ENCODE results near the gene SIGLEC6. TPM values are rescaled to one million over a fixed set of nuclear protein-coding genes. Genes with fewer than 3 reads are reported as not detected.

The SIGLEC6 gene
- total RNA-seq, 1 experiment from 2014 or later, result 0.37 TPM

GRCh38 chr19:51476164-51476563 lies 55.3 kb downstream of the SIGLEC6 start:
- ChIA-PET CTCF (interaction anchor here (1.1 to 7.5 kb wide), 3 partner anchors 182 to 194 kb away, joined by 4 to 65 read pairs (median 49); no protein-coding TSS in a partner anchor), POLR2A (no interaction called here)
- H3K4me1 Mint-ChIP-seq, result no peaks in the 10 kb centered on the region
- no peak for ATAC-seq
- peaks cover 6% of the 10 kb centered on the region for H3K9me3 Mint-ChIP-seq
- no peaks in the 10 kb centered on the region for H3K36me3 Mint-ChIP-seq
- H3K27ac Mint-ChIP-seq, result no peak overlapping the region
- TF ChIP-seq ETV6 (CRISPR knock-in tag; IDR thresholded peaks at IDR 0.05) (no peak), ZBTB21 (CRISPR knock-in tag; IDR thresholded peaks at IDR 0.05; ENCODE audit: borderline replicate concordance) (no peak), ZBTB43 (CRISPR knock-in tag; IDR thresholded peaks at IDR 0.05) (no peak), SMAD4 (CRISPR knock-in tag; IDR thresholded peaks at IDR 0.05) (no peak), ESRRA (CRISPR knock-in tag; IDR thresholded peaks at IDR 0.05; ENCODE audit: borderline replicate concordance) (no peak), FOXP1 (CRISPR knock-in tag; IDR thresholded peaks at IDR 0.05; ENCODE audit: borderline replicate concordance) (no peak)
- H3K27me3 Mint-ChIP-seq (ENCODE audit: low read depth), result peaks cover 21% of the 10 kb centered on the region
- H3K4me3 Mint-ChIP-seq, result no peak overlapping the region
- DNase-seq (ENCODE audit: low spot score), result no peak

GRCh38 chr19:51473009-51473707 lies 58.3 kb downstream of the SIGLEC6 start:
- Mint-ChIP-seq H3K27me3 (ENCODE audit: low read depth) (peaks cover 30% of the 10 kb centered on the region), H3K36me3 (no peaks in the 10 kb centered on the region), H3K4me3 (no peak overlapping the region), H3K9me3 (peaks cover 6% of the 10 kb centered on the region), H3K27ac (no peak overlapping the region), H3K4me1 (no peaks in the 10 kb centered on the region)
- TF ChIP-seq ZNF219 (CRISPR knock-in tag; IDR thresholded peaks at IDR 0.05; ENCODE audit: borderline replicate concordance), result no peak
- peak; percentile 89 for TF ChIP-seq CTCF (IDR thresholded peaks at IDR 0.05)
- ChIA-PET CTCF (interaction anchor here (0.7 to 7.5 kb wide), 11 partner anchors 10 to 188 kb away, joined by 3 to 65 read pairs (median 4); no protein-coding TSS in a partner anchor), POLR2A (no interaction called here)
- peak; percentile 83 for ATAC-seq
- DNase-seq (ENCODE audit: low spot score), result peak; percentile 87

- DNase-seq (ENCODE audit: low spot score) (no peak), ATAC-seq (no peak)
- H3K9me3 Mint-ChIP-seq, result peaks cover 6% of the 10 kb centered on the region
- ChIA-PET CTCF (interaction anchor here (0.7 to 7.5 kb wide), 8 partner anchors 10 to 188 kb away, joined by 3 to 65 read pairs (median 4); no protein-coding TSS in a partner anchor), POLR2A (no interaction called here)
- H3K27ac Mint-ChIP-seq, result no peak overlapping the region
- no peaks in the 10 kb centered on the region for H3K36me3 Mint-ChIP-seq
- TF ChIP-seq ZNF317 (CRISPR knock-in tag; IDR thresholded peaks at IDR 0.05; ENCODE audit: borderline replicate concordance, low read depth), result no peak
- no peak for TF ChIP-seq GTF2I (CRISPR knock-in tag; conservative IDR thresholded peaks at IDR 0.05)
- no peak for TF ChIP-seq SMAD4 (CRISPR knock-in tag; IDR thresholded peaks at IDR 0.05)
- no peak for TF ChIP-seq CREB1 (CRISPR knock-in tag; IDR thresholded peaks at IDR 0.05)
- H3K4me1 Mint-ChIP-seq, result no peaks in the 10 kb centered on the region
- peaks cover 34% of the 10 kb centered on the region for H3K27me3 Mint-ChIP-seq (ENCODE audit: low read depth)
- no peak overlapping the region for H3K4me3 Mint-ChIP-seq
Measured at GRCh38 chr19:51472607-51473006, 58.9 kb downstream of the SIGLEC6 start.

- CTCF ChIA-PET, result interaction anchor here (1.5 to 7.5 kb wide), 3 partner anchors 42 to 189 kb away, joined by 6 to 65 read pairs (median 49); no protein-coding TSS in a partner anchor
Measured at GRCh38 chr19:51471527-51471926, 59.9 kb downstream of the SIGLEC6 start.

More at GRCh38 chr19:51471527-51471926, 59.9 kb downstream of the SIGLEC6 start:
- H3K4me1 Mint-ChIP-seq, result no peaks in the 10 kb centered on the region
- TF ChIP-seq PRDM15 (CRISPR knock-in tag; IDR thresholded peaks at IDR 0.05), result no peak
- no peak for TF ChIP-seq ZNF281 (CRISPR knock-in tag; IDR thresholded peaks at IDR 0.05)
- no peaks in the 10 kb centered on the region for H3K36me3 Mint-ChIP-seq
- no peak overlapping the region for H3K27ac Mint-ChIP-seq
- peaks cover 6% of the 10 kb centered on the region for H3K9me3 Mint-ChIP-seq
- H3K4me3 Mint-ChIP-seq, result no peak overlapping the region
- H3K27me3 Mint-ChIP-seq (ENCODE audit: low read depth), result peaks cover 42% of the 10 kb centered on the region
- ATAC-seq (no peak), DNase-seq (ENCODE audit: low spot score) (no peak)
- POLR2A ChIA-PET, result no interaction called here

Data from WTC11 (cell line).